Endothelial cell of umbilical vein (primary cell): ENCODE measurements around the gene CFD. TPM values are rescaled to one million over a fixed set of nuclear protein-coding genes. Genes with fewer than 3 reads are reported as not detected.
"Not testable (repeated sequence)": the region's sequence is repeated elsewhere in the genome, so short reads cannot be mapped to it uniquely, and the experiment has no call there.

ENCODE experiments used
- BruUV-seq: library from RNA; stranded (reverse); fragments of 400-500 nt; replicated peaks from 2 replicates; lab custom pipeline; 2021; lab: Mats Ljungman, UMichigan
- CTCF ChIA-PET: fragments of 300-600, 350-600 bp; sonication (Branson Sonifier 250); formaldehyde crosslinking; loops from one replicate; lab custom pipeline; 2021; ENCODE audit warnings: antibody characterized with exemption, inconsistent platforms; lab: Charles Lee
- POLR2A ChIA-PET: fragments of 300-600, 350-600 bp; sonication (Branson Sonifier 250); formaldehyde crosslinking; loops from one replicate; lab custom pipeline; 2021; ENCODE audit warnings: antibody characterized with exemption, inconsistent platforms; lab: Charles Lee
- DNase-seq: peaks from one replicate; pipeline ENCODE4 v3.0.0-alpha.2; 2011; ENCODE audit warnings: low read depth, low spot score
- FAIRE-seq: peaks from 2 replicates; lab custom pipeline; 2011; peaks lifted over from hg19 to GRCh38; lab: Jason Lieb, UNC
- H2AFZ ChIP-seq: 2 replicates; pipeline ENCODE4 v1.6.0; 2012; ENCODE audit warnings: low read depth, low read length, control low read depth, inconsistent platforms
- H3K27ac ChIP-seq: 2 replicates; pipeline ENCODE4 v1.5.1; 2011; ENCODE audit warnings: low read depth, mild to moderate bottlenecking, control low read depth, low read length, moderate library complexity; ENCODE audit not compliant: insufficient read depth
- H3K27me3 ChIP-seq, 2 experiments: 2 replicates each; pipeline versions ENCODE4 v1.6.0 to v1.6.1; 2011; ENCODE audit warnings: low read length in 2 of 2, mixed read lengths in 1 of 2; ENCODE audit not compliant: control insufficient read depth in 2 of 2, insufficient read depth in 2 of 2
- H3K36me3 ChIP-seq, 2 experiments: 2 replicates in 1 of 2; 3 replicates in 1 of 2; pipeline ENCODE4 v1.5.1; 2011; ENCODE audit warnings: low read length in 2 of 2, mild to moderate bottlenecking in 1 of 2, moderate library complexity in 1 of 2; ENCODE audit not compliant: control insufficient read depth in 2 of 2, insufficient read depth in 2 of 2; ENCODE audit errors: extremely low read depth in 1 of 2
- H3K4me1 ChIP-seq: 3 replicates; pipeline ENCODE4 v1.5.1; 2011; ENCODE audit warnings: mild to moderate bottlenecking, low read length; ENCODE audit not compliant: control insufficient read depth, insufficient read depth; ENCODE audit errors: extremely low read depth
- H3K4me2 ChIP-seq: 2 replicates; pipeline ENCODE4 v1.6.1; 2011; ENCODE audit warnings: low read length, control low read depth, mixed read lengths; ENCODE audit not compliant: insufficient read depth
- H3K4me3 ChIP-seq, 3 experiments: fragments of 200-600 bp in 1 of 3; sonication (generic), shearing (Covaris generic) in 1 of 3; replicated peaks in 1 of 3; 2 replicates each; pipeline ENCODE4 v1.5.1; 2011 to 2016; ENCODE audit warnings: control low read depth in 3 of 3, low read length in 3 of 3, mild to moderate bottlenecking in 2 of 3, inconsistent platforms in 1 of 3, low read depth in 1 of 3, moderate library complexity in 1 of 3; ENCODE audit not compliant: insufficient read depth in 1 of 3
- H3K79me2 ChIP-seq: 2 replicates; pipeline ENCODE4 v1.6.0; 2012; ENCODE audit warnings: low read length, inconsistent platforms; ENCODE audit not compliant: control insufficient read depth, insufficient read depth
- H3K9ac ChIP-seq: replicated peaks from 2 replicates; pipeline ENCODE3; 2011; ENCODE audit warnings: low read length, control low read depth; ENCODE audit not compliant: insufficient read depth; ENCODE audit errors: extremely low read depth
- H3K9me1 ChIP-seq: replicated peaks from 3 replicates; pipeline ENCODE4 v1.6.0; 2011; ENCODE audit warnings: mild to moderate bottlenecking, low read length; ENCODE audit not compliant: control insufficient read depth, insufficient read depth; ENCODE audit errors: extremely low read depth
- H3K9me3 ChIP-seq: replicated peaks from 2 replicates; pipeline ENCODE4 v1.5.1; 2012; ENCODE audit warnings: low read length, inconsistent platforms; ENCODE audit not compliant: control insufficient read depth, insufficient read depth
- H4K20me1 ChIP-seq: replicated peaks from 2 replicates; pipeline ENCODE3; 2011; ENCODE audit warnings: mild to moderate bottlenecking, low read length; ENCODE audit not compliant: control insufficient read depth, insufficient read depth; ENCODE audit errors: extremely low read depth
- EZH2 ChIP-seq: IDR thresholded peaks from 2 replicates; pipeline ENCODE4 v1.6.1; 2012; ENCODE audit warnings: borderline replicate concordance, low read depth, mild to moderate bottlenecking, moderate library complexity, low read length, inconsistent platforms; ENCODE audit not compliant: severe bottlenecking
- FOS ChIP-seq: IDR thresholded peaks from 2 replicates; pipeline ENCODE4 v1.6.1; 2011; ENCODE audit warnings: mild to moderate bottlenecking, low read length, moderate library complexity, borderline replicate concordance; ENCODE audit not compliant: insufficient read depth
- GATA2 ChIP-seq: IDR thresholded peaks from 2 replicates; pipeline ENCODE4 v1.7.0; 2011; ENCODE audit warnings: low read depth, mild to moderate bottlenecking, moderate library complexity, mixed read lengths, low read length; ENCODE audit not compliant: insufficient read length, insufficient read depth
- MAX ChIP-seq: IDR thresholded peaks from 2 replicates; pipeline ENCODE4 v1.6.1; 2011; ENCODE audit not compliant: insufficient read depth, insufficient read length
- dilution Hi-C: fragments of 300-500 bp; cut with MboI; formaldehyde crosslinking; loops from one replicate; pipeline ENCODE4 v1.15.0; 2019; ENCODE audit warnings: low sequenced_read_pairs; ENCODE audit not compliant: extremely low pct_ligation_motif_present
- intact Hi-C: fragments of 100-400 bp; cut with micrococcal nuclease; formaldehyde crosslinking; loops from one replicate; pipeline ENCODE4 v1.10.0; 2022
- polyA plus RNA-seq, 4 experiments: library from polyadenylated mRNA; depleted of rRNA in 3 of 4; stranded (reverse) in 3 of 4; unstranded in 1 of 4; fragments of >200 nt; gene quantifications; 2 replicates each; pipeline versions ENCODE4 v1.2.1 to v1.2.3, GENCODE V29; 2011 to 2012; ENCODE audit warnings: missing spikeins in 1 of 4
- total RNA-seq: library from RNA; stranded (reverse); gene quantifications from 2 replicates; pipeline ENCODE4 v1.2.3, GENCODE V29; 2021

Gene CFD
- total and polyA plus RNA-seq, 2 donors (not counting 3 experiments of a cell fraction or from before 2014, with no cell fraction given), result 0.25 to 0.40 TPM

GRCh38 chr19:852136-853013 lies 7.1 kb upstream of the CFD start, which contains the start of gene ELANE:
Gene ELANE, plus strand, starts transcription at chr19:852303. Its CDS starts 26 bp downstream, at chr19:852329.
- H3K9me1 ChIP-seq, result no peaks in the 10 kb centered on the region
- no TSS peak for BruUV-seq
- FAIRE-seq (no peak), DNase-seq (no peak)
- no peaks in the 10 kb centered on the region for H4K20me1 ChIP-seq
- H3K36me3 ChIP-seq, result no peaks in the 10 kb centered on the region
- CTCF ChIA-PET, result no interaction called here
- no peak within 1 kb of the TSS for H2AFZ ChIP-seq
- dilution Hi-C loops (no loop called here), intact Hi-C loops (no loop called here)
- no peak within 1 kb of the TSS for H3K27ac ChIP-seq
- H3K9ac ChIP-seq, result no peak within 1 kb of the TSS
- H3K4me2 ChIP-seq, result no peak within 1 kb of the TSS
- no peaks in the 10 kb centered on the region for H3K4me1 ChIP-seq
- POLR2A ChIA-PET, result no interaction called here
- TF ChIP-seq MAX (no peak), EZH2 (peak; percentile 30)
- H3K27me3 ChIP-seq, result no peaks in the 10 kb centered on the region
- H3K9me3 ChIP-seq, result no peaks in the 10 kb centered on the region
- H3K79me2 ChIP-seq, result no peaks in the 10 kb centered on the region
- H3K4me3 ChIP-seq, result no peak within 1 kb of the TSS

DNA sequence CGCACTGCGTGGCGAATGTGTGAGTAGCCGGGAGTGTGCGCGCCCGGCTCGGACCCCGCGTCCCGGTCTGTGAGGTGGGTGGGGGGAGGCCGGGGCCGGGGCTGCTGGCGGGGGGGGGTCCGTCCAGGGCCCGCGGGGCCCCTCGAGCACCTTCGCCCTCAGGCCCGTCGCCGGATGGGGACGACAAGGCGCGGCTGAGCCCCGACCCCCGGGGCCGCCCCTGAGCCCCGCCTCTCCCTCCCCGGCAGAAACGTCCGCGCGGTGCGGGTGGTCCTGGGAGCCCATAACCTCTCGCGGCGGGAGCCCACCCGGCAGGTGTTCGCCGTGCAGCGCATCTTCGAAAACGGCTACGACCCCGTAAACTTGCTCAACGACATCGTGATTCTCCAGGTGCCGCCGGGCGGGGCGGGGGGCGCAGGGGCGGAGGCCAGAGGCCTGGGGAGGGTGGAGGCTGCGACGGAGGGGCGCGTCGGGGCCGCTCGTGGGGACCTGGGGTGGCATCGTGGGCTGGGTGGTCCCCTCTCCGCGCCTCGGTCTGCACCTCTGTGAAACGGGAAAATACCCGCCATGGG lies 6.4 kb upstream of the CFD start:
- dilution Hi-C loops (no loop called here), intact Hi-C loops (no loop called here)
- Histone ChIP-seq H3K27me3 (no peaks in the 10 kb centered on the region), H3K9me1 (no peaks in the 10 kb centered on the region), H3K4me3 (no peak overlapping the region), H3K4me1 (no peaks in the 10 kb centered on the region), H2AFZ (no peak overlapping the region), H4K20me1 (no peaks in the 10 kb centered on the region), H3K9me3 (no peaks in the 10 kb centered on the region), H3K9ac (no peak overlapping the region), H3K27ac (no peak overlapping the region), H3K36me3 (no peaks in the 10 kb centered on the region), H3K79me2 (no peaks in the 10 kb centered on the region), H3K4me2 (no peak overlapping the region)
- DNase-seq, result no peak
- CTCF ChIA-PET, result no interaction called here
- no peak for FAIRE-seq
- no peak for TF ChIP-seq GATA2
- no peak for TF ChIP-seq FOS
- POLR2A ChIA-PET, result no interaction called here
- BruUV-seq, result no TSS peak

DNA sequence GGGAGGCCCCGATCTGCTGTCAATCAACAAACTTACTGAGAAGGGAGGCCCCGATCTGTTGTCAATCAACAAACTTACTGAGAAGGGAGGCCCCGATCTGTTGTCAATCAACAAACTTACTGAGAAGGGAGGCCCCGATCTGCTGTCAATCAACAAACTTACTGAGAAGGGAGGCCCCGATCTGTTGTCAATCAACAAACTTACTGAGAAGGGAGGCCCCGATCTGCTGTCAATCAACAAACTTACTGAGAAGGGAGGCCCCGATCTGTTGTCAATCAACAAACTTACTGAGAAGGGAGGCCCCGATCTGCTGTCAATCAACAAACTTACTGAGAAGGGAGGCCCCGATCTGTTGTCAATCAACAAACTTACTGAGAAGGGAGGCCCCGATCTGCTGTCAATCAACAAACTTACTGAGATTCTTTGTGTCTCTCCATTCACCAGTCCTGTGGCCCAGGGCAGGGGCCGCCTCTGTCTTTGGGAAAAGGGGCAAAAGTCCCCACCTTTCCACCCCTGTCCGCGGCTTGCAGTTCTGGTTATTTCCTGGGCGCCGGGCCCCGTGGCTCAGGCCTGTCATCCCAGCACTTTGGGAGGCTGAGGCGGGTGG lies 5.7 kb upstream of the CFD start:
- dilution Hi-C loops, BruUV-seq, CTCF ChIA-PET: not testable (repeated sequence)

More for the DNA sequence above, 5.7 kb upstream of the CFD start:
- intact Hi-C loops, H3K27me3 ChIP-seq, H2AFZ ChIP-seq, H3K9ac ChIP-seq, H3K27ac ChIP-seq, H3K4me1 ChIP-seq, H3K36me3 ChIP-seq, H4K20me1 ChIP-seq, DNase-seq, FAIRE-seq, H3K79me2 ChIP-seq, H3K9me1 ChIP-seq, H3K4me3 ChIP-seq, H3K4me2 ChIP-seq, H3K9me3 ChIP-seq, POLR2A ChIA-PET: not testable (repeated sequence)
